ENCODE data around the gene NDEL1.
A peak's percentile ranks its signal among the peaks of the same experiment; 100 is the strongest.

The NDEL1 gene

GRCh38 chr17:8417806-8418205 lies 17.9 kb upstream of the NDEL1 start:
- no peak for DNase-seq (ENCODE audit: low read depth)

- DNase-seq (ENCODE audit: low read depth), result no peak
Measured at GRCh38 chr17:8418471-8418870, 17.2 kb upstream of the NDEL1 start.

- DNase-seq (ENCODE audit: low read depth), result no peak
Measured at GRCh38 chr17:8419305-8419704, 16.4 kb upstream of the NDEL1 start.

- DNase-seq (ENCODE audit: low read depth), result no peak
Measured at GRCh38 chr17:8420041-8420934, 15.4 kb upstream of the NDEL1 start.

GRCh38 chr17:8421571-8421970 lies 14.1 kb upstream of the NDEL1 start:
- DNase-seq (ENCODE audit: low read depth), result no peak

GRCh38 chr17:8426094-8426720 lies 9.5 kb upstream of the NDEL1 start:
- DNase-seq (ENCODE audit: low read depth), result no peak

- DNase-seq (ENCODE audit: low read depth), result no peak
Measured at GRCh38 chr17:8426802-8427201, 8.9 kb upstream of the NDEL1 start.

- DNase-seq (ENCODE audit: low read depth), result no peak
Measured at GRCh38 chr17:8430966-8431365, 4.7 kb upstream of the NDEL1 start.

GRCh38 chr17:8436169-8436843 lies 622 bp downstream of the NDEL1 start:
- peak; percentile 46 for DNase-seq (ENCODE audit: low read depth)

- no peak for DNase-seq (ENCODE audit: low read depth)
Measured at GRCh38 chr17:8436844-8437171, 1.1 kb downstream of the NDEL1 start.

GRCh38 chr17:8438441-8438840 lies 2.8 kb downstream of the NDEL1 start:
- DNase-seq (ENCODE audit: low read depth), result no peak

- no peak for DNase-seq (ENCODE audit: low read depth)
Measured at GRCh38 chr17:8439681-8440080, 4.0 kb downstream of the NDEL1 start.

GRCh38 chr17:8441690-8442089 lies 6.0 kb downstream of the NDEL1 start:
- no peak for DNase-seq (ENCODE audit: low read depth)

- DNase-seq (ENCODE audit: low read depth), result no peak
Measured at GRCh38 chr17:8442310-8442709, 6.6 kb downstream of the NDEL1 start.

GRCh38 chr17:8443756-8444155 lies 8.1 kb downstream of the NDEL1 start:
- no peak for DNase-seq (ENCODE audit: low read depth)

GRCh38 chr17:8444494-8444893 lies 8.8 kb downstream of the NDEL1 start:
- DNase-seq (ENCODE audit: low read depth), result no peak

- DNase-seq (ENCODE audit: low read depth), result no peak
Measured at GRCh38 chr17:8445536-8445935, 9.9 kb downstream of the NDEL1 start.

GRCh38 chr17:8447799-8448198 lies 12.1 kb downstream of the NDEL1 start:
- no peak for DNase-seq (ENCODE audit: low read depth)

GRCh38 chr17:8448310-8448709 lies 12.6 kb downstream of the NDEL1 start:
- DNase-seq (ENCODE audit: low read depth), result no peak

GRCh38 chr17:8451933-8452614 lies 16.4 kb downstream of the NDEL1 start:
- DNase-seq (ENCODE audit: low read depth), result no peak

- DNase-seq (ENCODE audit: low read depth), result no peak
Measured at GRCh38 chr17:8453326-8453725, 17.6 kb downstream of the NDEL1 start.

- no peak for DNase-seq (ENCODE audit: low read depth)
Measured at GRCh38 chr17:8455665-8456209, 20.1 kb downstream of the NDEL1 start.

All from HS-27A (cell line).